Epithelial cell of esophagus (primary cell): ENCODE measurements around the gene POFUT2.

Experiments
- DNase-seq: peaks from one replicate; pipeline ENCODE4 v3.0.0; 2010; ENCODE audit warnings: low read depth
- H3K4me3 ChIP-seq: 2 replicates; pipeline ENCODE4 v1.5.1; 2011; ENCODE audit warnings: mild to moderate bottlenecking, low read length, control low read depth
- TF ChIP-seq, protein P1 (sequence below): IDR thresholded peaks from 2 replicates; pipeline ENCODE4 v1.5.1; 2011; ENCODE audit warnings: low read depth, mild to moderate bottlenecking, low read length, control low read depth, inconsistent platforms; ENCODE audit not compliant: insufficient read depth; ENCODE audit errors: missing control alignments

POFUT2 gene

GRCh38 chr21:45326169-45326851 is 38.6 kb upstream of the POFUT2 start:
- TF ChIP-seq, protein P1, sequence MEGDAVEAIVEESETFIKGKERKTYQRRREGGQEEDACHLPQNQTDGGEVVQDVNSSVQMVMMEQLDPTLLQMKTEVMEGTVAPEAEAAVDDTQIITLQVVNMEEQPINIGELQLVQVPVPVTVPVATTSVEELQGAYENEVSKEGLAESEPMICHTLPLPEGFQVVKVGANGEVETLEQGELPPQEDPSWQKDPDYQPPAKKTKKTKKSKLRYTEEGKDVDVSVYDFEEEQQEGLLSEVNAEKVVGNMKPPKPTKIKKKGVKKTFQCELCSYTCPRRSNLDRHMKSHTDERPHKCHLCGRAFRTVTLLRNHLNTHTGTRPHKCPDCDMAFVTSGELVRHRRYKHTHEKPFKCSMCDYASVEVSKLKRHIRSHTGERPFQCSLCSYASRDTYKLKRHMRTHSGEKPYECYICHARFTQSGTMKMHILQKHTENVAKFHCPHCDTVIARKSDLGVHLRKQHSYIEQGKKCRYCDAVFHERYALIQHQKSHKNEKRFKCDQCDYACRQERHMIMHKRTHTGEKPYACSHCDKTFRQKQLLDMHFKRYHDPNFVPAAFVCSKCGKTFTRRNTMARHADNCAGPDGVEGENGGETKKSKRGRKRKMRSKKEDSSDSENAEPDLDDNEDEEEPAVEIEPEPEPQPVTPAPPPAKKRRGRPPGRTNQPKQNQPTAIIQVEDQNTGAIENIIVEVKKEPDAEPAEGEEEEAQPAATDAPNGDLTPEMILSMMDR = no peak
- no peak for DNase-seq
- H3K4me3 ChIP-seq = no peak overlapping the region

- TF ChIP-seq, protein P1 = no peak
- H3K4me3 ChIP-seq = no peak overlapping the region
- no peak for DNase-seq
Measured at GRCh38 chr21:45325206-45326168, 37.8 kb upstream of the POFUT2 start.

DNA sequence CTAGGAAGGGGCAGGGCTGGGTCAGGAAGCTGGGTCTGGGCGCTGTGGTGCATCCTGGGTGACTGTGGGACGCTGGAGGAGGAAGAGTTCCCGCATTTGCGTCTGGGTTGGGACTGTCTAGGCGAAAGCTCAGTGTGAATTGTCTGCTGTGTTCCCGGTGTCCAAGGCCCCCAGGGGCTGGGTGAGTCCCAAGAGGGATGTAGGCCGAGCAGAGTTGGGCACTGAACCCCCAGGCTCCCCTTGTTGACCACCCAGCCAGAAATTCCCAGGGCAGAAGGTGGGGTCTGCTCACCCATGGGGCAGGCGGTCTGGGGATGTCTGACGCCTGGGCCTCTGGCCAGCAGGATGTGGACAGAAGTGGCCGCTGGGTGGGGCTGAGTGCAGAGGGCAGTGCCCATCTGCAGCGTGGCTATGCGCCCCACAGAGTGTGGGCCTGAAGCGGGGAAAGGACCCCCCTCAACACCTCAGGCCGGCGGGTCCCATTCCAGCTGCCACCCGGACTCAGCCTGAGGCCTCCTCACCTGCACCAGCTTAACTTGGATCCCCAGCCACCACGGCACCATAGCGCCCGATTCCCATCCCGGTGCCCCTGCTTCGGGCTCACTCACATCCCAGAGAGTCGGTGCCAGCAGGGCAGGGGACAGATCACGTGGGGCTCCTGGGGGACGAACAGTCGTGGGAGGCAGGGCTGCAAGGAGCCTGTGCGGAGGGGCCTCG is 37.0 kb upstream of the POFUT2 start:
- TF ChIP-seq, protein P1 = no peak
- no peak for DNase-seq
- no peak overlapping the region for H3K4me3 ChIP-seq

- DNase-seq = no peak
- TF ChIP-seq, protein P1 = no peak
- no peak overlapping the region for H3K4me3 ChIP-seq
Measured at GRCh38 chr21:45323487-45324311, 36.0 kb upstream of the POFUT2 start.

GRCh38 chr21:45322960-45323461 is 35.3 kb upstream of the POFUT2 start:
- no peak for DNase-seq
- TF ChIP-seq, protein P1 = no peak
- H3K4me3 ChIP-seq = no peak overlapping the region
